PC-3 (cell line): ENCODE data around the gene ANXA6. TPM values are rescaled to one million over a fixed set of nuclear protein-coding genes. Genes with fewer than 3 reads are reported as not detected.

Experiments used
- ATAC-seq: fragments of 200-7000 bp; cut with Tn5 transposase; 2 replicates; pipeline ENCODE4 v1.9.1; 2020; ENCODE audit warnings: mild to moderate bottlenecking, moderate library complexity
- BruUV-seq: library from RNA; stranded (reverse); fragments of 400-500 nt; replicated peaks from 2 replicates; lab custom pipeline; 2021; lab: Mats Ljungman, UMichigan
- CTCF ChIA-PET: fragments of 300-600 bp; sonication (Branson Sonifier 250); formaldehyde crosslinking; loops from one replicate; lab custom pipeline; 2022; ENCODE audit warnings: antibody characterized with exemption; lab: Charles Lee
- POLR2A ChIA-PET: fragments of 300-600 bp; sonication (Branson Sonifier 250); formaldehyde crosslinking; loops from one replicate; lab custom pipeline; 2022; ENCODE audit warnings: antibody characterized with exemption; ENCODE audit not compliant: unreplicated experiment; lab: Charles Lee
- DNase-seq: peaks from one replicate; pipeline ENCODE4 v3.0.0-alpha.2; 2015
- H2AFZ ChIP-seq: fragments of 300-600 bp; sonication (generic); 2 replicates; pipeline ENCODE4 v1.6.0; 2016; ENCODE audit warnings: antibody characterized with exemption, low read length
- H3F3A ChIP-seq: fragments of 300-600 bp; sonication (generic); one replicate; pipeline ENCODE4 v1.6.0; 2017; ENCODE audit warnings: antibody characterized with exemption, low read length, control low read depth, mild to moderate bottlenecking; ENCODE audit not compliant: unreplicated experiment
- H3K27ac ChIP-seq: fragments of 300-600 bp; sonication (generic); 2 replicates; pipeline ENCODE4 v1.5.1; 2016; ENCODE audit warnings: mild to moderate bottlenecking, low read length
- H3K27me3 ChIP-seq: fragments of 300-600 bp; sonication (generic); 2 replicates; pipeline ENCODE4 v1.6.1; 2016; ENCODE audit warnings: low read length, mixed read lengths
- H3K36me3 ChIP-seq: fragments of 300-600 bp; sonication (generic); 2 replicates; pipeline ENCODE4 v1.6.1; 2016; ENCODE audit warnings: low read depth, mixed run types, low read length, mixed read lengths
- H3K4me1 ChIP-seq: fragments of 300-600 bp; sonication (generic); 2 replicates; pipeline ENCODE4 v1.5.1; 2016; ENCODE audit warnings: low read length; ENCODE audit not compliant: insufficient read depth
- H3K4me2 ChIP-seq: fragments of 300-600 bp; sonication (generic); 2 replicates; pipeline ENCODE4 v1.6.0; 2016; ENCODE audit warnings: low read length
- H3K4me3 ChIP-seq: fragments of 300-600 bp; sonication (generic); 2 replicates; pipeline ENCODE4 v1.5.1; 2016; ENCODE audit warnings: mild to moderate bottlenecking, low read length, mixed read lengths
- H3K79me2 ChIP-seq: fragments of 300-600 bp; sonication (generic); 2 replicates; pipeline ENCODE4 v1.6.1; 2017; ENCODE audit warnings: low read length, mixed read lengths
- H3K9ac ChIP-seq: fragments of 300-600 bp; sonication (generic); 2 replicates; pipeline ENCODE4 v1.6.0; 2016; ENCODE audit warnings: mild to moderate bottlenecking, low read length
- H3K9me2 ChIP-seq: fragments of 300-600 bp; sonication (generic); replicated peaks from 2 replicates; pipeline ENCODE4 v1.6.1; 2016; ENCODE audit warnings: mixed run types, low read length, mixed read lengths
- H3K9me3 ChIP-seq: fragments of 300-600 bp; sonication (generic); 2 replicates; pipeline ENCODE4 v1.6.1; 2016; ENCODE audit warnings: low read length, mixed read lengths
- H4K20me1 ChIP-seq: fragments of 300-600 bp; sonication (generic); 2 replicates; pipeline ENCODE4 v1.6.1; 2016; ENCODE audit warnings: low read length, mixed read lengths
- CTCF ChIP-seq: fragments of 300-600 bp; sonication (generic); conservative IDR thresholded peaks from 2 replicates; pipeline ENCODE4 v1.5.1; 2017; ENCODE audit warnings: antibody characterized with exemption, low read depth, mild to moderate bottlenecking, low read length
- EZH2 ChIP-seq: fragments of 300-600 bp; sonication (generic); IDR thresholded peaks from one replicate; pipeline ENCODE4 v1.6.1; 2017; ENCODE audit warnings: antibody characterized with exemption, mild to moderate bottlenecking, low read length; ENCODE audit not compliant: unreplicated experiment
- EZH2phosphoT487 ChIP-seq: fragments of 300-600 bp; sonication (generic); IDR thresholded peaks from 2 replicates; pipeline ENCODE4 v1.6.1; 2018; ENCODE audit warnings: mild to moderate bottlenecking, antibody characterized with exemption, low read length, borderline replicate concordance
- intact Hi-C: fragments of 100-400 bp; cut with micrococcal nuclease; formaldehyde crosslinking; loops from 2 replicates; pipeline ENCODE4 v1.9.0; 2023
- total RNA-seq: library from RNA; depleted of rRNA; stranded (reverse); fragments of >200 nt; gene quantifications from 2 replicates; pipeline ENCODE4 v1.2.3, GENCODE V29; 2014

Gene ANXA6
- total RNA-seq, 1 experiment from 2014 or later = 122 TPM

- DNase-seq = no peak
- Histone ChIP-seq H3K9me3 (no peaks in the 10 kb centered on the region), H3K27ac (no peak overlapping the region), H3K36me3 (peaks cover 44% of the 10 kb centered on the region), H3K4me1 (peaks cover 25% of the 10 kb centered on the region), H3K4me2 (0 out of 2 replicates have a peak overlapping the region, but pooled peaks have one; percentile 10), H3F3A (no peaks in the 10 kb centered on the region), H4K20me1 (peaks cover 14% of the 10 kb centered on the region; the same call in 1 of the 2 replicates), H2AFZ (no peak overlapping the region), H3K9ac (no peak overlapping the region), H3K4me3 (no peak overlapping the region), H3K9me2 (no peaks in the 10 kb centered on the region), H3K27me3 (no peaks in the 10 kb centered on the region), H3K79me2 (peaks cover 42% of the 10 kb centered on the region)
- ChIA-PET CTCF (interaction anchor here (0.6 kb wide), 1 partner anchor 12 kb away, joined by 4 read pairs; no protein-coding TSS in a partner anchor), POLR2A (no interaction called here)
- TF ChIP-seq EZH2 = no peak
- TF ChIP-seq CTCF = no peak
- TF ChIP-seq EZH2phosphoT487 = no peak
- BruUV-seq = no TSS peak
- intact Hi-C loops = no loop called here
- no peak for ATAC-seq
These were observed 95.0 kb downstream of the ANXA6 start for GRCh38 chr5:151062405-151063141.

GRCh38 chr5:151060742-151061141 is 96.8 kb downstream of the ANXA6 start:
- POLR2A ChIA-PET = no interaction called here
- Histone ChIP-seq H3F3A (no peaks in the 10 kb centered on the region), H3K9me2 (no peaks in the 10 kb centered on the region), H2AFZ (no peak overlapping the region), H3K36me3 (peaks cover 46% of the 10 kb centered on the region), H3K79me2 (peaks cover 24% of the 10 kb centered on the region), H3K27ac (no peak overlapping the region), H3K9ac (no peak overlapping the region), H3K4me2 (no peak overlapping the region), H4K20me1 (peaks cover 14% of the 10 kb centered on the region; the same call in 1 of the 2 replicates), H3K4me1 (peaks cover 25% of the 10 kb centered on the region), H3K27me3 (no peaks in the 10 kb centered on the region), H3K9me3 (no peaks in the 10 kb centered on the region), H3K4me3 (no peak overlapping the region)
- DNase-seq = no peak
- no peak for ATAC-seq
- no TSS peak for BruUV-seq
- TF ChIP-seq CTCF = no peak
- TF ChIP-seq EZH2phosphoT487 = no peak
- TF ChIP-seq EZH2 = no peak
- intact Hi-C loops = no loop called here
- CTCF ChIA-PET = no interaction called here
